HEK293 (cell line): Measurements from ENCODE around the gene HEMK1.
A peak's percentile ranks its signal among the peaks of the same experiment; 100 is the strongest.

Experiments used
- CTCF ChIA-PET: fragments of 350-600 bp; formaldehyde crosslinking; extraction: SDS; loops from one replicate; lab custom pipeline; 2021; ENCODE audit warnings: antibody characterized with exemption; lab: Yijun Ruan, JAX
- POLR2A ChIA-PET: fragments of 300-600 bp; formaldehyde crosslinking; extraction: SDS; loops from one replicate; lab custom pipeline; 2020; ENCODE audit warnings: antibody characterized with exemption, inconsistent platforms; lab: Yijun Ruan, JAX
- H3K27ac ChIP-seq: fragments of 200-500 bp; sonication (Bioruptor generic); 2 replicates; pipeline ENCODE4 v1.5.1; 2014; ENCODE audit warnings: low read depth, low read length, control low read depth, inconsistent platforms; ENCODE audit errors: extremely low read depth
- H3K36me3 ChIP-seq, 2 experiments: fragments of 200-500 bp in 1 of 2; sonication (Bioruptor generic) in 1 of 2; 1 replicate in 1 of 2; 2 replicates in 1 of 2; pipeline ENCODE4 v1.5.1; 2014 to 2017; ENCODE audit warnings: inconsistent platforms in 2 of 2, low read length in 2 of 2; ENCODE audit not compliant: control insufficient read depth in 2 of 2, insufficient read depth in 1 of 2
- H3K4me1 ChIP-seq: fragments of 200-500 bp; sonication (Bioruptor generic); 2 replicates; pipeline ENCODE4 v1.5.1; 2014; ENCODE audit warnings: mild to moderate bottlenecking, low read length, inconsistent platforms; ENCODE audit not compliant: control insufficient read depth, insufficient read depth
- H3K4me3 ChIP-seq: 2 replicates; pipeline ENCODE4 v1.5.1; 2011; ENCODE audit warnings: low read depth, mild to moderate bottlenecking, control low read depth, low read length, moderate library complexity
- H3K9me3 ChIP-seq: fragments of 200-500 bp; sonication (Bioruptor generic); 2 replicates; pipeline ENCODE4 v1.5.1; 2014; ENCODE audit warnings: low read depth, low read length, inconsistent platforms; ENCODE audit not compliant: control insufficient read depth, insufficient read depth
- BCL11A ChIP-seq: fragments of 450-650 bp; formaldehyde crosslinking; IDR thresholded peaks from 2 replicates; pipeline ENCODE4 v1.5.1; 2016; ENCODE audit warnings: low read depth, missing biosample characterization, missing genetic modification characterization
- EGR2 ChIP-seq: fragments of 450-650 bp; formaldehyde crosslinking; IDR thresholded peaks from 2 replicates; pipeline ENCODE4 v1.5.1; 2016; ENCODE audit warnings: low read depth, missing biosample characterization, missing genetic modification characterization
- KLF10 ChIP-seq: fragments of 450-650 bp; IDR thresholded peaks from 2 replicates; pipeline ENCODE4 v1.5.1; 2018; ENCODE audit warnings: missing biosample characterization, mild to moderate bottlenecking, missing genetic modification characterization
- ZBTB20 ChIP-seq: fragments of 450-650 bp; formaldehyde crosslinking; IDR thresholded peaks from 2 replicates; pipeline ENCODE4 v1.5.1; 2016; ENCODE audit warnings: missing biosample characterization, missing genetic modification characterization
- ZFHX2 ChIP-seq: fragments of 450-650 bp; formaldehyde crosslinking; conservative IDR thresholded peaks from 2 replicates; pipeline ENCODE4 v1.5.1; 2016; ENCODE audit warnings: missing biosample characterization, missing genetic modification characterization
- ZNF202 ChIP-seq: fragments of 450-650 bp; formaldehyde crosslinking; IDR thresholded peaks from 2 replicates; pipeline ENCODE4 v1.5.1; 2016; ENCODE audit warnings: missing biosample characterization, missing genetic modification characterization, borderline replicate concordance
- ZNF280D ChIP-seq: fragments of 450-650 bp; formaldehyde crosslinking; IDR thresholded peaks from 2 replicates; pipeline ENCODE4 v1.5.1; 2016; ENCODE audit warnings: missing biosample characterization, missing genetic modification characterization
- ZNF311 ChIP-seq: fragments of 450-650 bp; formaldehyde crosslinking; IDR thresholded peaks from 2 replicates; pipeline ENCODE4 v1.5.1; 2017; ENCODE audit warnings: missing biosample characterization, missing genetic modification characterization, borderline replicate concordance
- ZNF398 ChIP-seq: fragments of 450-650 bp; formaldehyde crosslinking; IDR thresholded peaks from 2 replicates; pipeline ENCODE4 v1.5.1; 2017; ENCODE audit warnings: missing biosample characterization, missing genetic modification characterization
- ZNF48 ChIP-seq: fragments of 450-650 bp; formaldehyde crosslinking; IDR thresholded peaks from 2 replicates; pipeline ENCODE4 v1.5.1; 2016; ENCODE audit warnings: missing biosample characterization, missing genetic modification characterization
- ZNF544 ChIP-seq: fragments of 450-650 bp; formaldehyde crosslinking; IDR thresholded peaks from 2 replicates; pipeline ENCODE4 v1.5.0; 2017; ENCODE audit warnings: missing biosample characterization, missing genetic modification characterization
- ZNF76 ChIP-seq: fragments of 450-650 bp; formaldehyde crosslinking; IDR thresholded peaks from 2 replicates; pipeline ENCODE4; 2016; ENCODE audit warnings: low read depth, missing biosample characterization, missing genetic modification characterization, borderline replicate concordance
- TF ChIP-seq, protein P1 (sequence below): fragments of 450-650 bp; formaldehyde crosslinking; IDR thresholded peaks from 2 replicates; pipeline ENCODE4 v1.5.1; 2016; ENCODE audit warnings: missing biosample characterization, missing genetic modification characterization
- TF ChIP-seq, protein P2 (sequence below): fragments of 450-650 bp; formaldehyde crosslinking; IDR thresholded peaks from 2 replicates; pipeline ENCODE4 v1.5.1; 2017; ENCODE audit warnings: missing biosample characterization, mild to moderate bottlenecking, missing genetic modification characterization, moderate library complexity
- TF ChIP-seq, protein P3 (sequence below): fragments of 450-650 bp; formaldehyde crosslinking; IDR thresholded peaks from 2 replicates; pipeline ENCODE4 v1.5.1; 2016; ENCODE audit warnings: missing biosample characterization, missing genetic modification characterization

Gene HEMK1

GRCh38 chr3:50599115-50599715 lies 29.9 kb downstream of the HEMK1 start:
- ChIA-PET CTCF (interaction anchor here (0.8 to 1.7 kb wide), 3 partner anchors 15 to 56 kb away, joined by 3 to 8 read pairs (median 4); no protein-coding TSS in a partner anchor), POLR2A (no interaction called here)
- H3K4me3 ChIP-seq = no peak overlapping the region
- H3K36me3 ChIP-seq = no peaks in the 10 kb centered on the region
- no peak overlapping the region for H3K27ac ChIP-seq
- H3K9me3 ChIP-seq = no peaks in the 10 kb centered on the region
- no peaks in the 10 kb centered on the region for H3K4me1 ChIP-seq
- TF ChIP-seq ZBTB20 (tag by site-specific recombination) (no peak), KLF10 (no peak), ZNF398 (no peak), ZNF311 (no peak), ZNF48 (tag by site-specific recombination) (no peak), BCL11A (tag by site-specific recombination) (no peak), ZNF544 (tag by site-specific recombination) (no peak), ZNF202 (tag by site-specific recombination) (no peak), ZNF280D (no peak)
- TF ChIP-seq, protein P1, sequence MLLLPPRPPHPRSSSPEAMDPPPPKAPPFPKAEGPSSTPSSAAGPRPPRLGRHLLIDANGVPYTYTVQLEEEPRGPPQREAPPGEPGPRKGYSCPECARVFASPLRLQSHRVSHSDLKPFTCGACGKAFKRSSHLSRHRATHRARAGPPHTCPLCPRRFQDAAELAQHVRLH (tag by site-specific recombination) = no peak
- TF ChIP-seq, protein P2, sequence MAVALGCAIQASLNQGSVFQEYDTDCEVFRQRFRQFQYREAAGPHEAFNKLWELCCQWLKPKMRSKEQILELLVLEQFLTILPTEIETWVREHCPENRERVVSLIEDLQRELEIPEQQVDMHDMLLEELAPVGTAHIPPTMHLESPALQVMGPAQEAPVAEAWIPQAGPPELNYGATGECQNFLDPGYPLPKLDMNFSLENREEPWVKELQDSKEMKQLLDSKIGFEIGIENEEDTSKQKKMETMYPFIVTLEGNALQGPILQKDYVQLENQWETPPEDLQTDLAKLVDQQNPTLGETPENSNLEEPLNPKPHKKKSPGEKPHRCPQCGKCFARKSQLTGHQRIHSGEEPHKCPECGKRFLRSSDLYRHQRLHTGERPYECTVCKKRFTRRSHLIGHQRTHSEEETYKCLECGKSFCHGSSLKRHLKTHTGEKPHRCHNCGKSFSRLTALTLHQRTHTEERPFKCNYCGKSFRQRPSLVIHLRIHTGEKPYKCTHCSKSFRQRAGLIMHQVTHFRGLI = no peak
- TF ChIP-seq, protein P3, sequence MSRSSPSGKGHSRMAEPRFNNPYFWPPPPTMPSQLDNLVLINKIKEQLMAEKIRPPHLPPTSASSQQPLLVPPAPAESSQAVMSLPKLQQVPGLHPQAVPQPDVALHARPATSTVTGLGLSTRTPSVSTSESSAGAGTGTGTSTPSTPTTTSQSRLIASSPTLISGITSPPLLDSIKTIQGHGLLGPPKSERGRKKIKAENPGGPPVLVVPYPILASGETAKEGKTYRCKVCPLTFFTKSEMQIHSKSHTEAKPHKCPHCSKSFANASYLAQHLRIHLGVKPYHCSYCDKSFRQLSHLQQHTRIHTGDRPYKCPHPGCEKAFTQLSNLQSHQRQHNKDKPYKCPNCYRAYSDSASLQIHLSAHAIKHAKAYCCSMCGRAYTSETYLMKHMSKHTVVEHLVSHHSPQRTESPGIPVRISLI = no peak

DNA sequence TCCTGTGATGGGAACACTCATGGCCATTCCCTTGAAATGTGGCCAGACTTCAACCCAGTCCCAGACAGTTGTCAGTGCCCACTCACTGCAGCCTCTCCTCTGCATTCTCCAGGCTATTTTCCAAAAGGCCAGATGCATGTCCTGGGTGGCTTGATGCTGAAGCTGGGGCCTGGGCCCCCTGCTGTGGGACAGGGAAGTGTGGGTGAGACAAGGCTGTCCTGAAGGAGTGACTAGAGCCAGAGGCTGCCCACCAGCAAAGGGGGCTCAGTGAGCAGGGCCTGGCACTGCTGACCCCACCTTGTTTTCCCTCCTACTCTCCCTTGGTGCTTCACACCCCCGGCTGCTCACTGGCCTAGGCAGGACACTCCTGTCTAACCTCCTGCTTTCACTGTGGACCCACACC lies 30.4 kb downstream of the HEMK1 start:
- ChIA-PET POLR2A (no interaction called here), CTCF (interaction anchor here (0.8 kb wide), 1 partner anchor 15 kb away, joined by 3 read pairs; no protein-coding TSS in a partner anchor)

More for the DNA sequence above, 30.4 kb downstream of the HEMK1 start:
- H3K4me1 ChIP-seq = no peaks in the 10 kb centered on the region
- TF ChIP-seq EGR2 = peak; percentile 81
- peak; percentile 81 for TF ChIP-seq ZFHX2 (tag by site-specific recombination)
- no peak for TF ChIP-seq ZNF76 (tag by site-specific recombination)
- no peaks in the 10 kb centered on the region for H3K36me3 ChIP-seq
- no peaks in the 10 kb centered on the region for H3K9me3 ChIP-seq
- no peak overlapping the region for H3K27ac ChIP-seq
- H3K4me3 ChIP-seq = no peak overlapping the region
